ENCODE data around the gene TAF11. TPM values are rescaled to one million over a fixed set of nuclear protein-coding genes. Genes with fewer than 3 reads are reported as not detected.

Gene TAF11
- total RNA-seq, 1 experiment from 2014 or later, result 49.4 TPM

DNA sequence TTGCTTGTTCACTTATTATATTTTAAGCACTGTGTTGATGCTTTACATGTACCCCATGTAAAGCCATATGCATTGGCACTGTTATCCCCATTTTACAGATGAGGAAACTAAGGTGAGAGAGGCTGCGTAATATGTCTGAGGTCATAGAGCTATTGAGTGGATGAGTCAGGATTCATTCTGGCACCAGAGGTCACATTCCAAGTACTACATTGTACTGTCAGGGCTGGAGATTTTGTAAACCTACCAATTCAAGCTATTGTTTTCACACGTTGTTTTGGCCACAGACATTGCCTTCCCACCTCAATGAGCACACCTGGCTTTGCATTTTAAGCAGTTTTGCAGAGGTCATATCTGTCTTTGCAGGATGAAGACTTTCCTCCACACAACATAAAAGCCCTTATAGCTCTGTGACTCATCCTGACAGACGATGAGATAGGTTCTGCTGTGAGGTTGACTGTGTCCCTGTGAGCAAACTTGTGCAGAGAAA lies 34.4 kb upstream of the TAF11 start:
- Histone ChIP-seq H3K79me2 (ENCODE audit: insufficient read depth, low read length) (no peaks in the 10 kb centered on the region), H3K4ac (ENCODE audit: low read depth, low read length) (no peak overlapping the region), H2BK20ac (ENCODE audit: low read depth, low read length, poor library complexity, severe bottlenecking) (no peak overlapping the region), H2BK5ac (ENCODE audit: insufficient read length, low read length) (no peak overlapping the region), H2AK5ac (ENCODE audit: insufficient read length, low read length) (no peak overlapping the region), H3K27ac (ENCODE audit: insufficient read length, low read depth, low read length) (no peak overlapping the region), H2BK15ac (ENCODE audit: low read depth, low read length) (no peak overlapping the region), H4K20me1 (ENCODE audit: control insufficient read depth, insufficient read depth, insufficient read length) (no peaks in the 10 kb centered on the region), H3K23ac (ENCODE audit: insufficient read length, low read depth, low read length) (no peak overlapping the region), H3K79me1 (ENCODE audit: insufficient read depth, low read depth, low read length, poor library complexity, severe bottlenecking) (peaks cover 5% of the 10 kb centered on the region), H3K56ac (ENCODE audit: insufficient read length, low read depth, low read length) (no peak overlapping the region), H3K9ac (ENCODE audit: extremely low read depth, insufficient read length, low read length) (no peak overlapping the region), H3K4me1 (ENCODE audit: insufficient read depth, low read length) (peaks cover 5% of the 10 kb centered on the region; the same call in 1 of the 2 replicates), H4K91ac (ENCODE audit: insufficient read length, low read depth, low read length) (no peak overlapping the region), H2BK120ac (ENCODE audit: low read depth, low read length, poor library complexity, severe bottlenecking) (no peak overlapping the region), H3K23me2 (ENCODE audit: insufficient read length, low read depth, low read length, poor library complexity, severe bottlenecking) (no peaks in the 10 kb centered on the region), H3K14ac (ENCODE audit: insufficient read depth, low read length) (no peak overlapping the region), H4K5ac (ENCODE audit: insufficient read length, low read depth, low read length) (no peak overlapping the region), H3K9me3 (ENCODE audit: control insufficient read depth, low read depth, low read length) (no peaks in the 10 kb centered on the region), H3K18ac (ENCODE audit: insufficient read length, low read depth, low read length) (no peak overlapping the region), H3K27me3 (ENCODE audit: insufficient read depth, low read length) (no peaks in the 10 kb centered on the region), H3T11ph (ENCODE audit: low read length) (no peak overlapping the region), H2BK12ac (ENCODE audit: insufficient read length, low read depth, low read length) (no peak overlapping the region), H2AFZ (ENCODE audit: low read length) (no peak overlapping the region), H4K8ac (replicated peaks; ENCODE audit: insufficient read length, low read depth, low read length) (peak overlapping the region; percentile 58), H3K4me2 (ENCODE audit: insufficient read depth, insufficient read length, low read length) (no peak overlapping the region)
- H3K27me3 Mint-ChIP-seq (ENCODE audit: low read depth), result peaks cover 4% of the 10 kb centered on the region
- peaks cover 0 to 2% (median 0%) of the 10 kb centered on the region in 3 experiments; a peak in 1 of 7 replicates for H3K36me3 Mint-ChIP-seq (ENCODE audit: insufficient read depth in 1 of 3, low read depth in 3 of 3)
- TF ChIP-seq, protein P1, sequence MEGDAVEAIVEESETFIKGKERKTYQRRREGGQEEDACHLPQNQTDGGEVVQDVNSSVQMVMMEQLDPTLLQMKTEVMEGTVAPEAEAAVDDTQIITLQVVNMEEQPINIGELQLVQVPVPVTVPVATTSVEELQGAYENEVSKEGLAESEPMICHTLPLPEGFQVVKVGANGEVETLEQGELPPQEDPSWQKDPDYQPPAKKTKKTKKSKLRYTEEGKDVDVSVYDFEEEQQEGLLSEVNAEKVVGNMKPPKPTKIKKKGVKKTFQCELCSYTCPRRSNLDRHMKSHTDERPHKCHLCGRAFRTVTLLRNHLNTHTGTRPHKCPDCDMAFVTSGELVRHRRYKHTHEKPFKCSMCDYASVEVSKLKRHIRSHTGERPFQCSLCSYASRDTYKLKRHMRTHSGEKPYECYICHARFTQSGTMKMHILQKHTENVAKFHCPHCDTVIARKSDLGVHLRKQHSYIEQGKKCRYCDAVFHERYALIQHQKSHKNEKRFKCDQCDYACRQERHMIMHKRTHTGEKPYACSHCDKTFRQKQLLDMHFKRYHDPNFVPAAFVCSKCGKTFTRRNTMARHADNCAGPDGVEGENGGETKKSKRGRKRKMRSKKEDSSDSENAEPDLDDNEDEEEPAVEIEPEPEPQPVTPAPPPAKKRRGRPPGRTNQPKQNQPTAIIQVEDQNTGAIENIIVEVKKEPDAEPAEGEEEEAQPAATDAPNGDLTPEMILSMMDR (conservative IDR thresholded peaks at IDR 0.05), result no peak
- no peak for DNase-seq
- H3K4me1 Mint-ChIP-seq, result peaks cover 30 to 34% of the 10 kb centered on the region in 2 experiments
- peak overlapping the region in 1 of 3 experiments; percentile 56; a peak in 1 of 7 replicates for H3K27ac Mint-ChIP-seq
- no CpG with 5 or more reads among the region's 3 CpGs for WGBS (ENCODE audit: extremely low coverage, insufficient read length, low lambda C conversion rate)
- no peak overlapping the region for H3K4me3 Mint-ChIP-seq
- H3K9me3 Mint-ChIP-seq, result no peaks in the 10 kb centered on the region
